NOMO-1 treated with DMSO at 0.1 percent for 48 hours (cell line): ENCODE results near the gene TNIK.
"Not testable (repeated sequence)": the region's sequence is repeated elsewhere in the genome, so short reads cannot be mapped to it uniquely, and the experiment has no call there.

Experiments used
- DNase-seq: peaks from one replicate; lab custom pipeline; 2025; ENCODE audit not compliant: unreplicated experiment; lab: John Stamatoyannopoulos, UW

TNIK gene

DNA sequence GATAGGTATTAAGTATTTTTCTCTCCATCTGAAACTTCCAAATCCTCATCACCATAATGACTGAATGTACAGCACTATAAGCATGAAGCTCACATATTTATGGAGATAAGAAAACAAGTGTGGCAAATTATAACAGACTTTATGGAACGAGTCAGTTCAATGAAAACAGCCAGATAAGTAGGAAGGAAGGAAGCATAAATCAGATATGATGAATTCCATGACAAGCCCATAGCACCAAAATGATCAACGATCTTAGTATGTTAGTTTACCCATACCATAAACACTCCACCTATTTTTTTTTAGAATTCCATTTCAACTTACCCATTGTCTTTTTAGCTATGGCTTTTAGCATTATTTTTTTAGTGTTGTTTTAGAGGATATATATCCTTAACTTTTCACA is 169.5 kb downstream of the TNIK start:
- DNase-seq = no peak

GRCh38 chr3:171289291-171289690 is 170.9 kb downstream of the TNIK start:
- no peak for DNase-seq

GRCh38 chr3:171287761-171288160 is 172.4 kb downstream of the TNIK start:
- not testable (repeated sequence) for DNase-seq

DNA sequence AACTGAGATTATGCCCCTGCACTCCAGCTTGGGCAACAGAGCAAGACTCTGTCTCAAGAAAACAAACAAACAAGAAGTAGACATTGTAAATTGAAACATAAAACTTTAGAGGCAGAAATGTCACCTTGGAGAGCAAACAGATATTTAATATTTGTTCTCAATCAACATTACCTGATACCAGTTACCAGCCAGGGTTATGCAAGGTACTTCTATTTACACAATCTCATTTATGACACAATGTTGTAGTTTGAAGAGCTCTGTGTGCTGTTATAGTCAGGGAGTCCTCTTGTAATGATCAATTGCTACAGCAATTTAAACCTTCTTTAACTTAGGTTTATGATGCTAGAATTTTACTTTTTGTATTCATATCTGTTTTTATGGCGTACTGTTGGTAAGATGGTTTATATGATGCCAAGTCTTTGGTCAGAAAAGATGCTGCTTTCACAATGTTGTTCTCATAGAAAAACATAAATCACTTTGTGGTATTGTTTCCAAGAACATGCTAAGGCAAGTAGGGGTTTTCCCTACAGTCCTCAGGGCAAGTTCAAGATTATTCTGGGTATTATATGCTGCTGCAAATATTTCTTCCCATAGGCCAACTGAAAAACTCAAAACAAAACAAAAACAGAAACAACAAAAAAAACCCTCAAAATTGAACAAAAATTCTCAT is 173.5 kb downstream of the TNIK start:
- DNase-seq = no peak

GRCh38 chr3:171285287-171285686 is 174.9 kb downstream of the TNIK start:
- no peak for DNase-seq

GRCh38 chr3:171284308-171285075 is 175.7 kb downstream of the TNIK start:
- no peak for DNase-seq

- no peak for DNase-seq
Observed at GRCh38 chr3:171283848-171284222, 176.4 kb downstream of the TNIK start.

- DNase-seq = no peak
Observed at GRCh38 chr3:171283183-171283847, 176.9 kb downstream of the TNIK start.

DNA sequence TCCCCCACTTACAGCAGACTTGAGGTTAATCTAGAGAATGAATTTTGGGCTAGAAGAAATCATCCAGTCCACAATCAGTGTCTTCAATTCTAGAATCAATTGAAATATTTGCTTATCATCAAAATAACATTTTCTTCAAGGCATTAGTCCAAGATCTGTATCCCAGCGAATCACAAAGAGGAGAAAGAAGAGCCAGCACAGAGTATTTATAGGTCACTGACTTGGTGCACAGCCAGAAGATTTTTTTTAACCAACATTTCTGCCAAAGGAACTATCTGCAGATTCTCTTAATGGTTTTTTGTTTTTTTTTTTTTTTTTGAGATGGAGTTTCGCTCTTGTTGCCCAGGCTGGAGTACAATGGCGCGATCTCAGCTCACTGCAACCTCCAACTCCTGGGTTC is 178.2 kb downstream of the TNIK start:
- DNase-seq = no peak

DNA sequence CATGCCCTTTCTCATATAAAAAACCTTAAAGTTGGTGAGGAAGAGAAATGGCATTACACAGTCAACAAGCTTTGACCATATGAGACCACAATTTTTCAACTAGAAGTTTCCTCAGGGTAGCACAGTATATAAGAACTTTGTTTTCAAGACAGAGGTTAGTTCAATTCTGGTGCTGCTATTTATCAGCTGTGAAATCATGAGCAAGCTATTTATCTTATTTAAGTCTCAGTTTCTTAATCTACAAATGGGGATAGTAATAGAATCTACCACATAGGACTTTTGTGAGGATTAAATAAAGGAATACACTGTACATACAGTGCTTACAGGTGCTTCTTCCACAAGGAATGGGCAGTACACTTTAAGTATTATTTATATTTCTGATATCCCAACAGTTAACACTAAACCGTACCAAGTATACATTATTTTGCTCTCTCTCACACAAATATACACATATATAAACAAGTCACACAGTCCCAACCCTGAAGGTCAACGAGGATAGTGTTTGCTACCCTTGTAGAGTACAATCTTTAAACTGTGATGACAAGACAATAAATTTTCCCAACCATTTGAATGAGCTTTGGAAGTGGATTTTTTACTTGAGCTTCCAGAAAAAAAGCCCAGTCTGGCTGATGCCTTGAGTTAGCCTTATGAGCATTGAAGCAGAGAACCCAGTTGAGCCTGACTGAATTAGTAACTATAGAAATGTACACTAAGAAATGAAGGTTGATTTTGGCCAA is 178.8 kb downstream of the TNIK start:
- no peak for DNase-seq

- DNase-seq = no peak
Observed at GRCh38 chr3:171279972-171280371, 180.2 kb downstream of the TNIK start.

- no peak for DNase-seq
Observed at GRCh38 chr3:171278299-171278590, 182.0 kb downstream of the TNIK start.

DNA sequence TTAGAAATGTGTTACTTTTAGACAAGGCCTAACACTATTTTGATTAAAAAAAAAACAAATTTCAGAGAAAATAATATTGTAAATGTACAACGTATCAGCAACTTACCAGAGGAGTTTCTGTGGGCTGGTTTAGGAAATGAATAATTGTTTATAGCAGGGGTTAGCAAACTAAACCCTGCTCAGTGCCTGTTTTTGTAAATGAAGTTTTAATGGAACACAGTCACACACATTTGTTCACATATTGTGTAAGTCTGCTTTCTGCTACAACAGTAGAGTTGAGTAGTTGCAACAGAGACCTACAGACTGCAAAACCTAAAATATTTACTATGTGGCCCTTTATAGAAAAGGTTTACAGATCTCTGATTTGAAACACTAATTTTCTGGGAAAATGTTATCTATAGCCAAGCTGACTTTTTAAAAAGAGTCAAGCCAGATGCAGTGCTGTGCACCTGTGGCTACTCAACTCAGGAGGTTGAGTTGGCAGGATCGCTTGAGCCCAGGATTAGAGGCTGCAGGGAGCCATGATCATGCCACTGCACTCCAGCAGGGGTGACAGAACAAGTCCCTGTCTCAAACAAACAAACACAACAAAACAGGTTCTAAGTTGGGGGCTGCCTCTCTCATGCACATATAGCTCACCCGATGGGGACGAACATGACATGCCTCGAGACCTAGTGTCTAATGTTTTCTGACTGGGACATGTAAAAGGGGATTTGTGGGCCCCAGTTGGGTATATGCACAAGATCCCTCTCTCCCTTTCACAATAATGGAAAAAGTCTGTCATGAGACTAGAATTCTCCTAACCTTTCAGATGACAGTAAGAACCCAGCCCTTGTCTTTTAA is 182.5 kb downstream of the TNIK start:
- DNase-seq = no peak

- DNase-seq = no peak
Observed at GRCh38 chr3:171276923-171277322, 183.3 kb downstream of the TNIK start.

GRCh38 chr3:171274222-171274621 is 186.0 kb downstream of the TNIK start:
- DNase-seq = no peak

DNA sequence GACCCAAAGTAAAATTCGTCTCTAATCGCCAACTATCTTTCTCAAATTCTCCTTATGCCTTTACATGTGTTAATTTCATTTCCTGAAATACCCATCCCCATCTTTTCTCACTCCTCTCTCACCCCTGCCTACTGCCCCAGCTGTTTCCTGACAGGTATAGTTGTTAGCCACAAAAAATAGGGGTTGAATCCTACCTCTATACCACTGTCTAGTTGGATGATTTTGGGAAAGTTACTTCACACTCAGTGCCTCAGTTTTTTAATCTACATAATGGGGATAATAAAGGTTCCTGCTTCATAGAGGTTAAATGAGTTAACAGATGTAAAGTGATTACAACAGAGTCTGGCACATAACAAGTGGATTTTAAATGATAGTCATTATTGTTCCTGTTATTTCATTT is 189.7 kb downstream of the TNIK start:
- DNase-seq = no peak

DNA sequence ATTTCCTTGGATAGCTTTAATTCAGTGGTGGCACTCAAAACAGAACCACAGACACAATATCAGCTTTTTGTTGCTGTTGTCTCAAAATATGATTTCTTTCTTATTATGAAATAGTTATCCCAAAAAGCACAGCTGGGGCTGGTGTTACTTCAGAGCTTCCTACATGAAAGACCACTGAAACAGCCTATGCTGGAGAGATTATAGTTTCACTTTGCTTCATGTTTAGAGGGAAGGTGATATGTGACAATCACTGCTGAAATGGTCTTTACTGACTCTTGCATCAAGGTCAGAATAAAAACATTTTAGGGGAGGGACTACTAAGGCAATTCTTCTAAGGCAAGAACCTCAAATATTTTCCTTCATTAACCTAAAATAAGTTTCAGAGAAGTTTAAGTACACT is 190.7 kb downstream of the TNIK start:
- DNase-seq = peak; percentile 16

- DNase-seq = no peak
Observed at GRCh38 chr3:171268677-171269076, 191.5 kb downstream of the TNIK start.

DNA sequence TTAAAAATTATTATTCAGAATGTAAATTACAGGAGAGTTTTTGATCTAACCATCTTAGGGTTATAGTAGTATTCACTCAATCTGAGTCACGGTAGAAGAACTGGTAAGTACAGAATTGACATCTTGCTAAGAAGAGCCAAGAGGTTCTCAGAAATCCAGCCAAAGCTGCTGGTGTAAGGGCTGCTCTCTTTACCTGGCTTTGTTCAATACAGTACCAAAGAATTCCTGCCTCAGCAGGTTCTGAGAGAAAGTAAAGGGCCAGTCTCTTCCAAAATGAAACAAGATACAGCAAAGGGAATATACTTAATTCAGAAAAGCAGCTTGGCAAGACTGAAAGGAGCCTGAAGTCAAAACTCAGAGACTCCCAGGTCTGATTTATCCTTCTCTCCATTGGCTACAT is 193.1 kb downstream of the TNIK start:
- DNase-seq = no peak

DNA sequence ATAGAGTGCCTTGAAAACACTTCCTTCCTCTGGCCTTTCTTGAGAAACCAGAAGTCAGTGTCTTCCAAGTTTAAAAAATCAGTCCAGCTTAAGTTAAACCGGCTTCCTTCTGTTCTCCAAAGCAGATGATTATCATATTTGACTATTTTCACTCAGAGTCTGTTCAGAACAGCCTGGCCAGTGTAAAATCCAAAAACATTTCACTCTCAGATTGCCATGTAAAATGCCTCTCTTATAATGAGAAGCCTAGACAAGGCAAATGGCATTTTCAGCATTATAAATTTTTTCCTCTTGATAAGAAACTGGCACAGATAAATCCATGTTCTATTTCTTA is 193.5 kb downstream of the TNIK start:
- DNase-seq = no peak
